Measurements from ENCODE around the gene PCSK6. TPM values are rescaled to one million over a fixed set of nuclear protein-coding genes. Genes with fewer than 3 reads are reported as not detected.

The PCSK6 gene
- total RNA-seq, 4 donors from 2014 or later = 12.9 to 31.5 (median 23.7) TPM

GRCh38 chr15:101447168-101447533, 42.4 kb downstream of the PCSK6 start:
- Histone ChIP-seq H3K4me3 (no peak overlapping the region), H3K27me3 (no peaks in the 10 kb centered on the region), H3K9me3 (no peaks in the 10 kb centered on the region), H3K4me1 (peaks cover 24% of the 10 kb centered on the region), H3K27ac (no peak overlapping the region), H3K36me3 (no peaks in the 10 kb centered on the region)
- peak in 1 of 2 donors; percentile 65 for DNase-seq (ENCODE audit: low spot score in 2 of 2)
- TF ChIP-seq POLR2A (IDR thresholded peaks at IDR 0.05) (no peak), POLR2AphosphoS5 (IDR thresholded peaks at IDR 0.05) (no peak), EP300 (IDR thresholded peaks at IDR 0.05) (no peak), CTCF (IDR thresholded peaks at IDR 0.05) (no peak)
- 89% methylated on average over 2 of the region's 2 CpGs for WGBS

GRCh38 chr15:101446518-101447167, 42.9 kb downstream of the PCSK6 start:
- no peak for DNase-seq (ENCODE audit: low spot score in 2 of 2)
- H3K4me3 ChIP-seq = no peak overlapping the region
- H3K27me3 ChIP-seq = no peaks in the 10 kb centered on the region

DNA sequence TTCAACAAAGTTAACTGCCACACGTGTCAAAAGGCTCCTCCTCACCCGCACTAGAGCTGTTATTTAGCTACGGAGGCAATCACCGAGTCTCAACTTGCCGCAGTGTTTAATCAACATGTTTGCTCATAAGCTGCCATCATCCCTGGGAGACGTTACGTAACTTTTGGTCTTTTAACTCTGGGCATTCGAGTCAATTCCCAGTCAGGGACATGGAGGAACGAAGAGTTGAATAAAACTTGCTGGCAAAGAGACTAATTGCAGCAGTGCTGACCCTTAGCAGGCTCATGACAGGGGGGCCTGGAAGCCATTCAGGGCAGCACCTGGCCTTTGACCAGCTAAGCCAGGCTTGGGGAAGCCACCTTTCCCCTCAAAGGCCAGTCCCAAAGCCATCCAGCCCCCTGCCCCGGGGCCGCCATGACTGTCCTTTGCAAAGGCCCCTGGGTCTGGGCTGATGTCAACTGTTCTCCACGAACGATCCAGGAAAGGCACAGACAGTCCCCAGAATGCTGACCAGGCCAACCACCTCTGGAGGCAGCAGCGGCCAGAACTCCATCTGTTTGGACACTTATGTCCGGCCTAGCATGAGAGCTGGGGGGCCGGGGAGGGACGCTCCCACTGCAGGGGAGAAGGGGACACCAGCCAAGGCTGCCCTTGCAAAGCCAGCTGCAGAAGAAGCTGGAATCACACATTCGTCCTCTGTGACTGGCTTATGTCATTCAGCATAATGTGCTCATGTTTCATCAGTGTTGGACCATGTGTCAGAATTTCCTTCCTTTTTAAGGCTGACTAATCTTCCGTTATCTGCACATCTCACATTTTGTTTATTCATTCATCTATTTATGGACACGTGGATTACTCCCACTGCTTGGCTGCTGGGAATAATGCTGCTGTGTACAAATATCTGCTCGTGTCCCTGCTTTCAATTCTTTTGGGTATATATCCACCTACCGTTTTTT, 43.7 kb downstream of the PCSK6 start:
- Histone ChIP-seq H3K36me3 (no peaks in the 10 kb centered on the region), H3K4me3 (no peak overlapping the region), H3K9me3 (no peaks in the 10 kb centered on the region), H3K4me1 (peaks cover 21% of the 10 kb centered on the region), H3K27ac (peak overlapping the region; percentile 34), H3K27me3 (no peaks in the 10 kb centered on the region)
- TF ChIP-seq EP300 (IDR thresholded peaks at IDR 0.05) = no peak
- TF ChIP-seq POLR2A (IDR thresholded peaks at IDR 0.05) = no peak
- no peak for TF ChIP-seq CTCF (IDR thresholded peaks at IDR 0.05)
- no peak for TF ChIP-seq POLR2AphosphoS5 (IDR thresholded peaks at IDR 0.05)
- peak in 1 of 2 donors; percentile 79 for DNase-seq (ENCODE audit: low spot score in 2 of 2)
- 49% methylated on average over 14 of the region's 22 CpGs for WGBS

More at GRCh38 chr15:101446518-101447167, 42.9 kb downstream of the PCSK6 start:
- WGBS = 87% methylated on average over 12 of the region's 12 CpGs
- H3K36me3 ChIP-seq = no peaks in the 10 kb centered on the region
- no peak overlapping the region for H3K27ac ChIP-seq
- no peak for TF ChIP-seq EP300 (IDR thresholded peaks at IDR 0.05)
- no peak for TF ChIP-seq CTCF (IDR thresholded peaks at IDR 0.05)
- TF ChIP-seq POLR2A (IDR thresholded peaks at IDR 0.05) = no peak
- no peak for TF ChIP-seq POLR2AphosphoS5 (IDR thresholded peaks at IDR 0.05)
- peaks cover 21% of the 10 kb centered on the region for H3K4me1 ChIP-seq
- no peaks in the 10 kb centered on the region for H3K9me3 ChIP-seq

DNA sequence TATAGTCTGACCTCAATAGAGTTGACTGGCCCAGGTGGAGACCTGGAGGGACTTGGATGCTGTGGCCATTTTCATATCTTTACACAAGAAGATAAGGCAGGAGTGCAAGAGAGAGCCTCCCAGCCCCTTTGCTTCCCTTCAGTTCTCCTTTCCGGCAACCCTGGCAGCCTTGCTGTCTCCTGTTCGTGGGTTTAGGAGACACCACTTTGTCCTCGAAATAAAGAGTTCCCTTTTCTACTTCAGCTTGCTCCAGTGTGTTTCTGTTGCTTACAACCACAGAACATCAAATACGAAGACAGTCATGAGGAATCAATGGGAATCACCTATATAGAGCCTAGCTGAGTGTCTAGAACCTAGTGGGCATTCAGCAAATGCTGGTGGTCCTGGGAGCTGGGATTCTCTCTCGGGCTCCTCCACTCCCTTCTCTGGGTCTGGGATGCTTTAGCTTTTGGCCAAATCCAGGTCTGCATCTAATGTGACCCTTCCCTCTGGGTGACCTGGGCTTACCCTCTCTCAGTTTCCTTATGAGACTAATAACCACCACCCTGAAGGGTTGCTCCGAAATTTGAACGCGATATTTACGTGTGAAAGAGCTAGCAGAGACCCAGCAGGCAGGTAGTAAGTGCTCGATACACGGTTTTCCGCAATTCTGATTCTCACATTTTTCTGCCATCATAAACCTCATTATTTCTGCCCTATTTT, 44.5 kb downstream of the PCSK6 start:
- H3K27me3 ChIP-seq = no peaks in the 10 kb centered on the region
- no peaks in the 10 kb centered on the region for H3K9me3 ChIP-seq
- no peak overlapping the region for H3K27ac ChIP-seq
- peaks cover 26% of the 10 kb centered on the region for H3K4me1 ChIP-seq
- no peaks in the 10 kb centered on the region for H3K36me3 ChIP-seq
- WGBS = 97% methylated on average over 12 of the region's 12 CpGs
- no peak overlapping the region for H3K4me3 ChIP-seq
- DNase-seq (ENCODE audit: low spot score in 2 of 2) = no peak
- TF ChIP-seq POLR2A (IDR thresholded peaks at IDR 0.05) (no peak), POLR2AphosphoS5 (IDR thresholded peaks at IDR 0.05) (no peak), CTCF (IDR thresholded peaks at IDR 0.05) (no peak), EP300 (IDR thresholded peaks at IDR 0.05) (no peak)
